HG02938 (cell line): ENCODE data around the gene UNCX.

Experiments
- ATAC-seq: cut with Tn5 transposase; IDR thresholded peaks from one replicate; pipeline ENCODE4 v1.9.1; 2021; ENCODE audit warnings: mild to moderate bottlenecking, moderate library complexity; ENCODE audit not compliant: unreplicated experiment

UNCX gene

DNA sequence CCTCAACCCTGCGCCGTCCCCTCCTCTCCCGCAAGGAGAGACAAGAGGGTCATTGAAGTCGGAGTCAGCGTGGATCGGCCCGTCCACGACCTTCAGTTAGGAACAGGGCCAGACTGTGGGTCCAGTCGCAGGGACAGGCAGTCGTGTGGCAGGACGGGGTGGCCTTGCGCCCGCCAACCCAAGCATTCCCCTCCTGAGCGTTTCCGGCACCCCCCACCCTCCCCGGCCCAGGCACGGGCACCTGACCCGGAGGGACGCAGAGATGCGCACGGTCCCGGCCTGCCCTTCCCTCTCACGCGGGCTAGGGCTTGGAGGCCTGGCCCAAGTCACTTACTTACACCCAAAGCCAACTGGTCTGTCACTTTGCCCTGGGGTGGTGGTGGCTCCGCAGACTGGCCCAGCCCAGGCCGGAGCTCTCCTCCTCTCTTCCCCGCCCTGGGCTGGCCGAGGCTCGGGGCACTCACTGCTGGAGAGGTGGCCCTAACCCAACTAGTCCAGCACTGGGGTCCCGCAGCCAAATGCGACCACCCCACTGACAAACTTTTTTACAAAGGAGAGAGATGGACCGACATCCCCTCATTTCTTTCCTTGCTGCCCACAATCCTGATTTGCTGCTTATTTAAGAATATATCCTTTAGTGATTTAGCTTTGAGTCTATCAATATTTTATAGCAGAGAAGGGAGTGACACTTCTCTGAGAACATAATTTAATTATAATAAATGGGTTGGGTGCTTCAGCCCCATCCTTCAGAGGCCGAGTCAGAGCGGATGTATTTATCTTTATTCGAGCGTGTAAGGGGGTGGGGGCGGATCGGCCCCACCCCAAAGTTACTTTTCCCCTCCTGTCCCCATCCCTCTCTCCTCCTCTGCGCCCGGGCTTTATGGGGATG, 1.2 kb upstream of the UNCX start:
- ATAC-seq, result no peak

- ATAC-seq, result no peak
Observed at GRCh38 chr7:1232103-1232466, 587 bp upstream of the UNCX start.

DNA sequence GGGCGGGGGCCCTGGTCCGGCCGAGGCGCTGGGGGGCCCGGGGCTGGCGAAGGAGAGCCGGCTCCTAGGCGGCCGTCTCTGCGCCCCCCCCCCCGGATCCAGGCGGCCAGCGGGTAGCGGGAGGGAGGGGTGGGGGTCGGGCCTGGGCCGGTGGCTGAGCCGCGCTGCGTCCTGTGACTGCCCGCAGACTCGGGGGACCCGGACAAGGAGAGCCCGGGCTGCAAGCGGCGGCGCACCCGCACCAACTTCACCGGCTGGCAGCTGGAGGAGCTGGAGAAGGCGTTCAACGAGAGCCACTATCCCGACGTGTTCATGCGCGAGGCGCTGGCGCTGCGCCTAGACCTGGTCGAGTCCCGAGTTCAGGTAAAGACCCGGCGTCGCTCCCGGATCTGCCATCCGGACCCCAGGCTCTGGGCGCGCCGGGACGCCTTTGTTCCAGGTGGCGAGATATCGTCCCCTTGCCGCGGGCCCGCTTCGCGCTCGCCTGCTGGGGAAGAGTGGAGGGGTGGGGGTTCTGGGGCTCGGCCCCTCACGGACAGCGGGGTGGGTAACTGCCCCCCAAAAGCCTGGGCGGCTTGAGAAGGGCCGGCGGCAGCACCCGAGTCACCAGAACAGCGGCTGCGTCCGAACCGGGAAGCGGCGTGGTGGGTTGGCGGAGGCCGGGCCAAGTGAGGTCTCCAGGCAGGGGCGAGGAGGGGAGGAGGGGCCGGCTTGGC, 819 bp downstream of the UNCX start:
- ATAC-seq, result no peak

DNA sequence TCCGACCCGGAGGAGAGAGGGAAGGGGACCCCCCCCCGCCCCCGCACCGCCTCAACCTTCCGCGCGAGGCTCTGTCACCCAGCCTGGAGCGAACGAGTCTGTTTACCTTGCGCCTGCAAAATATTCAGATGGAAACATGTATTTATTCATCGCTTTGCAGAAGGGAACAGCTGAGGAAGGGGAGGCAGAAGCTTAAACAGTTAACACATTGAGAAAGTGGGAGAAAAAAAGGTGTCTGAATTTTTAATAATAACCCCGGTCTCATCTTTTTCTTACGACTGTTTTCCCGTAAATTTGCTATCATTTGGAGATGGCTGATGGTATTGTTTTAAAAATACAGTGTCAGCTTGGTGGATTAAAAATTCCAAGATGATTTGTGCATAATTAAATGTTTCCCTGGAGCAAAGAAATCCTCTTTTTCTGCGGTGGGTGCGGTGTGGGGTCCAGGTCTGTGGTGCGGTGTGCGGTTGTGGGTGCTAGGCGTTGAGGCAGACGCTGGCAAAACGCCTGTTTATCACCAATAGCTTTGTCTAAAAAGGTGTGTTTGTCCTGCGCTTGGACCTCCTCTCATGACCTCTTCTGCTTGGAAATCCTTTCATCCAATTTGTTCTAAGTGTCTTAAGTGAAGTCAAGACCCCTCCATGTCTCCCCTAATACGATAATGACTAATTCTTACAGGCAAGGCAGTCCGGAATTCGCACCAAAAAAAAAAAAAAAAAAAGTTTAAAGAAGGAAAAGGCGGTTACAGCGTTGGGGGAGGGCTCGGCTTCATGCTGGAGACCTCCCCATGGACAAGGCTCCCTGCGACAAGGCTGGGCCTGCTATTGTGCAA, 1.6 kb downstream of the UNCX start:
- no peak for ATAC-seq

DNA sequence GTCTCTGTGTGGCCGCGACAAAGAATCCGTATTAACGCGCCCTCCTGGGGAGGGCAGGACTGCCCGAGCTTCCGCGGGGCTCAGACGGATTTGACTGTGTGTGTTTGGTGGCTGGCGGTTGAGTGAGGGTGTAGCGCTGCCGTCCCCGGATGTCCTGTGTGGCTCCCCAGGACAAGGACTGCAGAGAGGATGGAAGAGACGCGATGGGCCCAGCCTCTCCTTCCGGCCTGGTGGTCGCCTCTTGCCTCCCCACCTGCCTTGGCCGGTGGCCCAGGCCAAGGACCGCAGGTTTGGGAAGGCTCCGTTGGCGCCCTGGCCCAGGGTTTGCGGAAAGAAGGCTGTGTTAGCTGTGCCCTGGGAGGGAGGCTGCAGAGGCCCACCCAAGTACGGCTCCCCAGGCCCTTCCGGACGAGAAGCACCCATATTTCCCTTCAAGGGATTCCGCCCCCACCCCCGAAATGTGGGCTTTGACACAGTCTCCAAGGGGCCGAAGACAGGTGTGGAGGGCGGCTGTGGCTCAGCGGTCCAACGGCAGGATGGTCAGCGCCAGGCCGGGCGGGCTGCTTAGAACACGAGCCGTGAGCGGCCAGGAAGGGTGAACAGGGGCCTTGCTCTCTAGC, 2.3 kb downstream of the UNCX start:
- ATAC-seq, result no peak

DNA sequence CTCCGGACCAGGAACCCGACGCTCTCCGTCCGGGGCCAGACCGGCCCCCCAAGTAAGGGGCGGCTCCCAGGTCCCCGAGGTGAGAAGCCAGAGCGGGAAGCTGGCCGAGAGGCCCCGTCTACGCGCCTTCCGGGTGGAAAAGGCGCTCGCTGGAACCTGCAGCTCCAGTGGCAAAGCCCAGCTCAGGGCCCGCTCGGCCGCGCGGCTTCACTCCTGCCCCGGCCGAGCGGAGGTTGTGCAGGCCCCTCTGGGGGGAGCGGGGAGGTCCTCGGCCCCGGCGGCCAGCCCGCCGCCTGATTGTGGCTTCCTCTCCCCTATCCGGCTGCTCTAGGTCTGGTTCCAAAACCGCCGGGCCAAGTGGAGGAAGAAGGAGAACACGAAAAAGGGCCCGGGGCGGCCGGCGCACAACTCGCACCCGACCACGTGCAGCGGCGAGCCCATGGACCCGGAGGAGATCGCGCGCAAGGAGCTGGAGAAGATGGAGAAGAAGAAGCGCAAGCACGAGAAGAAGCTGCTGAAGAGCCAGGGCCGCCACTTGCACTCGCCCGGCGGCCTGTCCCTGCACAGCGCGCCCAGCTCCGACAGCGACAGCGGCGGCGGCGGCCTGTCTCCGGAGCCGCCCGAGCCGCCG, 2.9 kb downstream of the UNCX start:
- ATAC-seq, result no peak

GRCh38 chr7:1236132-1236661, 3.5 kb downstream of the UNCX start:
- no peak for ATAC-seq

GRCh38 chr7:1236831-1237701, 4.4 kb downstream of the UNCX start:
- ATAC-seq, result no peak

DNA sequence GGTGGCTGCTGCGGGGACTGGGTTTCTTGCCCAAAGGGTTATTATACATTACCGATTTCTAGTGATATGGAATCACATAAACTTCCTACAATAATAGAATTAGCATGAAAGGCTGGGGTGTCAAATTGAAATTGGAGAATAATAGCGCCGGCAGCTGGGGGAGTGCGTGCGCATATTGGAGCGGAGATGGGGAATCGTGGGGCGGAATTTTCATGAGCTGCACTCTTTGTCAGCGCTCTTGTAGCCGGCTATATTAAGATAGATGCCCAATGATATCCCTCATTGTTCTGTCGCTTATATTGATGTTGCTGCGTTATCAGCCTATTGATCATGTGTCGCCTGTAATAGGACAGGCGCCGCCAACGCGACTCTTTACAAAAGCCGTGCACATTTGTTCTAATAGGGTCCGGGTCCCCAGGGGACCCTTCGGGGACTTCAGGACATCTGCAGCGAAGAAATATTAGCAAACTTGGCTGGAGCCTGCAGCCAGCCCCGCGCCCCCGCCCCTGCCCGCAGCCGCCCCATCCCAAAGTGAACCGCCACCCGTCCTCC, 5.1 kb downstream of the UNCX start:
- ATAC-seq, result no peak

DNA sequence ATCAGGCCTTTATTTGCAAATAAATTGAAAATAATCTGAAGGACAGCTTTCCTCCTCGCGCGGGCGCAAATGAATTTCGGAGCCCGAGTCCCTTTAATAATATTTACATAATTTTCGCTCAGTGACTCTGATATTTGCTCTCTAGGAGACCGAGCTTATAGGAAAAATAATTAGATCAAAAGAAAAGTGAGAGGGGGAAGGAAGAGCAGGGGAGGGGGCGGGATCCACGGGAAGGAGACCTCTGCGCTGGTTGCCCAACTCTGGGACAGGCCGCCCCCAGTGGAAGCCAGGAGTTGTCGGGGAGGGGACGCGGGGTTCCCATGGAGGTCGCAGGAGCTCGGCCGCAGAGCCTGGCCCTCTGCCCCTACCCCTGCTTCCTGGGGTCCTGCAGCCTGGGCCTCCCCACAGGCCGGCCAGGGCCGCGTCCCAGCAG, 5.8 kb downstream of the UNCX start:
- ATAC-seq, result no peak

GRCh38 chr7:1238931-1239802, 6.5 kb downstream of the UNCX start:
- no peak for ATAC-seq

GRCh38 chr7:1239803-1240516, 7.3 kb downstream of the UNCX start:
- no peak for ATAC-seq

GRCh38 chr7:1240517-1241257, 8.0 kb downstream of the UNCX start:
- no peak for ATAC-seq

DNA sequence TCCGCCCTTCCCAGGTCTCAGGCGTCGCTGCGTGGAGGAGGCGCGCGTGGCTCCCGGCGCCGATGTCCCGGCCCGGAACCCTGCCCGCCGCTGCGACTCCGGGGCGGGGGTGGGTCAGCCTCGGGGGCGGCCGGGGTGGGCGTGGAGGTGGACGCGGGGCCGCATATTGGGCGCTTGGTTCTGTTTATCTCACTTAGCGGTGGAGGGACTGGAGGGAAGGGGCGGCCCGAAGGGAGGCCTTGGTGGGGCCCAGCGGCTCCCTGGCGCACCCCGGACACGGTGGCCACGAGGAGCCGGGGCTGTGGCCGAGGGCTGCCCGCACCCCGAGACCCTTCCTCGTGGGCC, 8.6 kb downstream of the UNCX start:
- ATAC-seq, result no peak

- ATAC-seq, result no peak
Observed at GRCh38 chr7:1241603-1242255, 9.1 kb downstream of the UNCX start.

GRCh38 chr7:1242256-1242605, 9.6 kb downstream of the UNCX start:
- ATAC-seq, result no peak
